HepG2 (cell line): Measurements from ENCODE around the gene CCDC88B. TPM values are rescaled to one million over a fixed set of nuclear protein-coding genes. Genes with fewer than 3 reads are reported as not detected.

Experiments
- CBX1 ChIP-seq: IDR thresholded peaks from one replicate; pipeline ENCODE4 v1.6.1; 2016; ENCODE audit warnings: antibody characterized with exemption, low read depth
- FIP1L1 ChIP-seq: fragments of 200-400 bp; formaldehyde crosslinking; IDR thresholded peaks from 2 replicates; pipeline ENCODE4 v1.6.1; 2018; ENCODE audit warnings: low read depth, mild to moderate bottlenecking, low read length, moderate library complexity, borderline replicate concordance; ENCODE audit not compliant: insufficient read depth
- GATA4 ChIP-seq: sonication (generic); IDR thresholded peaks from 2 replicates; pipeline ENCODE4 v1.6.1; 2016; ENCODE audit warnings: antibody characterized with exemption, low read depth, borderline replicate concordance
- GLMP ChIP-seq: sonication (generic); formaldehyde crosslinking; IDR thresholded peaks from 2 replicates; pipeline ENCODE4 v1.9.0; 2021; ENCODE audit warnings: missing genetic modification reagents, mild to moderate bottlenecking, borderline replicate concordance
- IRF2 ChIP-seq: IDR thresholded peaks from 2 replicates; pipeline ENCODE4 v1.6.1; 2018; ENCODE audit warnings: missing genetic modification reagents, missing compliant biosample characterization
- MBNL3 ChIP-seq: fragments of 250-450 bp; sonication (Bioruptor Pico); conservative IDR thresholded peaks from 2 replicates; pipeline ENCODE4 v1.8.0; 2022; ENCODE audit warnings: mild to moderate bottlenecking, inconsistent platforms
- TBX2 ChIP-seq: sonication (generic); formaldehyde crosslinking; IDR thresholded peaks from 2 replicates; pipeline ENCODE4 v1.5.0; 2020; ENCODE audit warnings: missing genetic modification reagents, mild to moderate bottlenecking, borderline replicate concordance
- THAP11 ChIP-seq: IDR thresholded peaks from 2 replicates; pipeline ENCODE4 v1.6.1; 2016; ENCODE audit warnings: missing biosample characterization, missing genetic modification reagents
- ZFP91 ChIP-seq: sonication (generic); formaldehyde crosslinking; IDR thresholded peaks from 2 replicates; pipeline ENCODE4 v1.9.0; 2022; ENCODE audit warnings: missing genetic modification reagents, mild to moderate bottlenecking, borderline replicate concordance
- ZNF33A ChIP-seq: sonication (generic); formaldehyde crosslinking; IDR thresholded peaks from 2 replicates; pipeline ENCODE4 v1.5.1; 2020; ENCODE audit warnings: missing genetic modification reagents, mild to moderate bottlenecking, moderate library complexity, borderline replicate concordance
- ZNF441 ChIP-seq: sonication (generic); formaldehyde crosslinking; IDR thresholded peaks from 2 replicates; pipeline ENCODE4 v1.7.0; 2021; ENCODE audit warnings: missing genetic modification reagents, borderline replicate concordance
- ZNF530 ChIP-seq: sonication (generic); formaldehyde crosslinking; IDR thresholded peaks from 2 replicates; pipeline ENCODE4 v1.5.0; 2020; ENCODE audit warnings: low read depth, mild to moderate bottlenecking, missing genetic modification reagents
- ZNF549 ChIP-seq: sonication (generic); formaldehyde crosslinking; IDR thresholded peaks from 2 replicates; pipeline ENCODE4 v1.5.0; 2020; ENCODE audit warnings: missing genetic modification reagents
- ZNF691 ChIP-seq: sonication (generic); formaldehyde crosslinking; IDR thresholded peaks from 2 replicates; pipeline ENCODE4 v1.4.0; 2020; ENCODE audit warnings: missing genetic modification reagents, low read depth, mild to moderate bottlenecking, borderline replicate concordance
- polyA plus RNA-seq, 8 experiments: library from polyadenylated mRNA; depleted of rRNA in 3 of 8; stranded (reverse) in 7 of 8; unstranded in 1 of 8; fragments of >200 nt; fragmentation: Illumina TruSeq in 4 of 8; extraction: Trizol in 4 of 8; gene quantifications; 2 replicates each; pipeline versions ENCODE4 v1.2.1 to v1.2.3, GENCODE V29; 2011 to 2016; ENCODE audit warnings: low read depth in 4 of 8, missing spikeins in 1 of 8, mixed read lengths in 1 of 8; ENCODE audit not compliant: insufficient read depth in 1 of 8
- total RNA-seq, 5 experiments: library from RNA; depleted of rRNA; stranded (reverse); fragments of >200 nt; fragmentation: Illumina TruSeq; extraction: Trizol; gene quantifications; 2 replicates each; pipeline ENCODE4 v1.2.3, GENCODE V29; 2016; ENCODE audit warnings: low read depth in 1 of 5
- TF ChIP-seq, protein P1 (sequence below): sonication (generic); formaldehyde crosslinking; IDR thresholded peaks from 2 replicates; pipeline ENCODE4 v1.4.0; 2020; ENCODE audit warnings: mild to moderate bottlenecking, missing genetic modification reagents
- TF ChIP-seq, protein P2 (sequence below): sonication (generic); formaldehyde crosslinking; IDR thresholded peaks from 2 replicates; pipeline ENCODE4 v1.4.0; 2020; ENCODE audit warnings: missing genetic modification reagents, mild to moderate bottlenecking, borderline replicate concordance
- TF ChIP-seq, protein P3 (sequence below): sonication (generic); formaldehyde crosslinking; IDR thresholded peaks from 2 replicates; pipeline ENCODE4 v1.5.0; 2020; ENCODE audit warnings: mild to moderate bottlenecking, missing genetic modification reagents

CCDC88B gene
- total and polyA plus RNA-seq, 2 of the 13 experiments (the other 11 are each of a cell fraction or from before 2014, with no cell fraction given): 3.6 to 4.8 TPM

DNA sequence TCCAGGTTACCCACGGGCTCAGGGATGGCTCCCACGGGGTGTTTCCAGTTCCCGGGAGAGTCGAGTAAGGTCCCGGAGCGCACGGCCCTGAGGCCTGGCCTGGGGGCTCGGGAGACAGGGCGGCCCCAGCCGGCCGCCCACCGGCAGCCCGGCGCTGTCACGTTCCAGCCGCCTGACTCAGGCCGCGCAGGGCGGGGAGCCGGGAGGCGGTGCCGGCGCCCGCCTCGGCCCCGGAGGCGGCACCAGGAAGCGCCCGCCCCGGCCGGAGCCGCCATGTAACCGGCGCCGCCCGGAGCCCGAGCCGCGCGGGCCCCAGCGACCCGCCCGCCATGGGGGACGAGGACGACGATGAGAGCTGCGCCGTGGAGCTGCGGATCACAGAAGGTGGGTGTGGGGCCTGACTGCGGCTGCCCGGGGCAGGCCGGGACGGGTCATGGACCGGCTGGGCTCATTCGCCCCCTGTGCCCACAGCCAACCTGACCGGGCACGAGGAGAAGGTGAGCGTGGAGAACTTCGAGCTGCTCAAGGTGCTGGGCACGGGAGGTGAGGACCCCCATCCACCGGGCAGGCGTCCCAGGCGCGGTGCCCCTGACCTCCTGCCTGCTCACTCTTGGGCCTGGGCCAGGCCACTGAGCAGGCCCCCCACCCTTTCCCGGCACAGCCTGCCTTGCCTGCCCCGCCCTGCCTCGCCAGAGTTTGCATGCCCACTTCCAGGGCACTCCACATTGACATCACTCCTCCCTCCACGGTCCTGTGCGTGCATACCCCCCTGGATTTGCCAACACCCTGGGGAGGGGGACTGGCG is 19.1 kb downstream of the CCDC88B start, which contains the start of gene RPS6KA4 (continued):
- TF ChIP-seq ZNF441: no peak
- no peak for TF ChIP-seq ZNF691
- no peak; the same call in 1 of the 2 replicates for TF ChIP-seq ZFP91 (CRISPR knock-in tag)
- 0 out of 2 replicates have a peak, but pooled peaks have one; percentile 20 for TF ChIP-seq THAP11 (CRISPR knock-in tag)
- no peak; the same call in 1 of the 2 replicates for TF ChIP-seq ZNF549 (CRISPR knock-in tag)
- TF ChIP-seq IRF2 (CRISPR knock-in tag): no peak
- no peak; the same call in 1 of the 2 replicates for TF ChIP-seq TBX2 (CRISPR knock-in tag)
- no peak for TF ChIP-seq CBX1
- TF ChIP-seq, protein P1, sequence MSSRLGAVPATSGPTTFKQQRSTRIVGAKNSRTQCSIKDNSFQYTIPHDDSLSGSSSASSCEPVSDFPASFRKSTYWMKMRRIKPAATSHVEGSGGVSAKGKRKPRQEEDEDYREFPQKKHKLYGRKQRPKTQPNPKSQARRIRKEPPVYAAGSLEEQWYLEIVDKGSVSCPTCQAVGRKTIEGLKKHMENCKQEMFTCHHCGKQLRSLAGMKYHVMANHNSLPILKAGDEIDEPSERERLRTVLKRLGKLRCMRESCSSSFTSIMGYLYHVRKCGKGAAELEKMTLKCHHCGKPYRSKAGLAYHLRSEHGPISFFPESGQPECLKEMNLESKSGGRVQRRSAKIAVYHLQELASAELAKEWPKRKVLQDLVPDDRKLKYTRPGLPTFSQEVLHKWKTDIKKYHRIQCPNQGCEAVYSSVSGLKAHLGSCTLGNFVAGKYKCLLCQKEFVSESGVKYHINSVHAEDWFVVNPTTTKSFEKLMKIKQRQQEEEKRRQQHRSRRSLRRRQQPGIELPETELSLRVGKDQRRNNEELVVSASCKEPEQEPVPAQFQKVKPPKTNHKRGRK (CRISPR knock-in tag): no peak
- TF ChIP-seq GLMP (CRISPR knock-in tag): no peak
- TF ChIP-seq, protein P2, sequence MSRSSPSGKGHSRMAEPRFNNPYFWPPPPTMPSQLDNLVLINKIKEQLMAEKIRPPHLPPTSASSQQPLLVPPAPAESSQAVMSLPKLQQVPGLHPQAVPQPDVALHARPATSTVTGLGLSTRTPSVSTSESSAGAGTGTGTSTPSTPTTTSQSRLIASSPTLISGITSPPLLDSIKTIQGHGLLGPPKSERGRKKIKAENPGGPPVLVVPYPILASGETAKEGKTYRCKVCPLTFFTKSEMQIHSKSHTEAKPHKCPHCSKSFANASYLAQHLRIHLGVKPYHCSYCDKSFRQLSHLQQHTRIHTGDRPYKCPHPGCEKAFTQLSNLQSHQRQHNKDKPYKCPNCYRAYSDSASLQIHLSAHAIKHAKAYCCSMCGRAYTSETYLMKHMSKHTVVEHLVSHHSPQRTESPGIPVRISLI: no peak
- TF ChIP-seq ZNF33A (CRISPR knock-in tag): no peak
- no peak for TF ChIP-seq MBNL3
- TF ChIP-seq GATA4: no peak
- 0 out of 2 replicates have a peak, but pooled peaks have one; percentile 46 for TF ChIP-seq ZNF530 (CRISPR knock-in tag)
- no peak for TF ChIP-seq FIP1L1
- TF ChIP-seq, protein P3, sequence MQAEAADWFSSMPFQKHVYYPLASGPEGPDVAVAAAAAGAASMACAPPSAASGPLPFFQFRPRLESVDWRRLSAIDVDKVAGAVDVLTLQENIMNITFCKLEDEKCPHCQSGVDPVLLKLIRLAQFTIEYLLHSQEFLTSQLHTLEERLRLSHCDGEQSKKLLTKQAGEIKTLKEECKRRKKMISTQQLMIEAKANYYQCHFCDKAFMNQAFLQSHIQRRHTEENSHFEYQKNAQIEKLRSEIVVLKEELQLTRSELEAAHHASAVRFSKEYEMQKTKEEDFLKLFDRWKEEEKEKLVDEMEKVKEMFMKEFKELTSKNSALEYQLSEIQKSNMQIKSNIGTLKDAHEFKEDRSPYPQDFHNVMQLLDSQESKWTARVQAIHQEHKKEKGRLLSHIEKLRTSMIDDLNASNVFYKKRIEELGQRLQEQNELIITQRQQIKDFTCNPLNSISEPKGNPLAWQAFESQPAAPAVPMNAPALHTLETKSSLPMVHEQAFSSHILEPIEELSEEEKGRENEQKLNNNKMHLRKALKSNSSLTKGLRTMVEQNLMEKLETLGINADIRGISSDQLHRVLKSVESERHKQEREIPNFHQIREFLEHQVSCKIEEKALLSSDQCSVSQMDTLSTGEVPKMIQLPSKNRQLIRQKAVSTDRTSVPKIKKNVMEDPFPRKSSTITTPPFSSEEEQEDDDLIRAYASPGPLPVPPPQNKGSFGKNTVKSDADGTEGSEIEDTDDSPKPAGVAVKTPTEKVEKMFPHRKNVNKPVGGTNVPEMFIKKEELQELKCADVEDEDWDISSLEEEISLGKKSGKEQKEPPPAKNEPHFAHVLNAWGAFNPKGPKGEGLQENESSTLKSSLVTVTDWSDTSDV (CRISPR knock-in tag): no peak
